PFSK-1 (cell line): ENCODE data around the gene BCAS1.

Experiments used
- FOXP2 ChIP-seq: optimal IDR thresholded peaks from 2 replicates; pipeline ENCODE3; 2011; ENCODE audit warnings: borderline replicate concordance, control low read depth, inconsistent platforms; ENCODE audit not compliant: insufficient read depth; ENCODE audit errors: extremely low read length, extremely low read depth
- POLR2AphosphoS5 ChIP-seq: IDR thresholded peaks from 2 replicates; pipeline ENCODE4 v1.6.1; 2012; ENCODE audit warnings: low read depth, mild to moderate bottlenecking, control low read depth, low read length, moderate library complexity
- SIN3A ChIP-seq: IDR thresholded peaks from 2 replicates; pipeline ENCODE4 v1.6.1; 2012; ENCODE audit warnings: mild to moderate bottlenecking, low read length, moderate library complexity, borderline replicate concordance; ENCODE audit not compliant: insufficient read depth
- TAF1 ChIP-seq: IDR thresholded peaks from 2 replicates; pipeline ENCODE4 v1.6.1; 2012; ENCODE audit warnings: low read length, control low read depth, borderline replicate concordance; ENCODE audit not compliant: insufficient read depth
- TF ChIP-seq, protein P1 (sequence below), 2 experiments: IDR thresholded peaks; 2 replicates each; pipeline versions ENCODE4 v1.6.1 to v1.8.0; 2011 to 2012; ENCODE audit warnings: low read depth in 2 of 2, low read length in 2 of 2, control low read depth in 1 of 2, inconsistent platforms in 1 of 2, mild to moderate bottlenecking in 1 of 2, moderate library complexity in 1 of 2; ENCODE audit not compliant: insufficient read depth in 1 of 2

The BCAS1 gene

DNA sequence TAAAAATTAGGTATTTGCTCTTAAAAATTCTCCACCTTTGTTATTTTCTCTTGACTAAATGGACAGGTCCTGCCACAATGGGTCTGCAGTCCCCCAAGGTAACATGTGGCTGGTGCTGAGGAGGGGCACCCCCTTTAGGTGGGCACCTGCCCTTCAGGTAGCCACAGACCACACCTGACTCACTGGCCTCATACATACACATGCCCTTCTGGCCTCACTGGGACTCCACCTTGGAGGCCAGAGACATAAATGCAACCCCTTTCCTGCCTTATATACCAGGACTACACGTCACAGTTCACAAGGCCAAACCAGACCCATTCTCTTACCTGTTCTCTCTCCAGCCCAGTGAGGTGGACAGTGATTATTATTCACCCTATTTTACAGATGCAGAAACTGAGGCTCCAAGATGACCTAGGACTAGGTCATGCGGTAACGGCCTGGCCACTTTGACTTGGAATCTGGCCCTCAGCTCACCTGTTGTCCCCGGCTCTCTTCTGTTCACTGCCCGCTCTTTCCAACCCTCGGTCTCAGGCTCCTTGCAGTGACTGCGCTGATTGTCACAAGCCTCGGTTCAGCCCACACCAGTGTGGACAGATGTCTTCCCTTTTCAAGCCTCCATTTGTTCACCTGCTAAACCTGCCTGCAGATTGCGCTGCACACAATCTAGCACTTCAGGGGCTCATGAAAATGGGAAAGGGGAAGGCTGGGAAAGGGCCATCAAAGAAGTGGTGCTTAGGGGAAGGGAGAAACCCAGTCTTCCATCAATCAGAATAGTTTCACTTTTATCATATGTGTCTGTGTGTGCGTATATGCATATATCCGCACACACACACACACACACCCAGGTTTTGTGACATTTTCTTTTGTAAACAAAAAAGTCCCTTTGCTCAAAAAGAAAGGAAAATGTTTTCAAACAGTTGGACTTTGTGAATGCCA, 121.7 kb downstream of the BCAS1 start:
- TF ChIP-seq FOXP2 = no peak
- TF ChIP-seq, protein P1, sequence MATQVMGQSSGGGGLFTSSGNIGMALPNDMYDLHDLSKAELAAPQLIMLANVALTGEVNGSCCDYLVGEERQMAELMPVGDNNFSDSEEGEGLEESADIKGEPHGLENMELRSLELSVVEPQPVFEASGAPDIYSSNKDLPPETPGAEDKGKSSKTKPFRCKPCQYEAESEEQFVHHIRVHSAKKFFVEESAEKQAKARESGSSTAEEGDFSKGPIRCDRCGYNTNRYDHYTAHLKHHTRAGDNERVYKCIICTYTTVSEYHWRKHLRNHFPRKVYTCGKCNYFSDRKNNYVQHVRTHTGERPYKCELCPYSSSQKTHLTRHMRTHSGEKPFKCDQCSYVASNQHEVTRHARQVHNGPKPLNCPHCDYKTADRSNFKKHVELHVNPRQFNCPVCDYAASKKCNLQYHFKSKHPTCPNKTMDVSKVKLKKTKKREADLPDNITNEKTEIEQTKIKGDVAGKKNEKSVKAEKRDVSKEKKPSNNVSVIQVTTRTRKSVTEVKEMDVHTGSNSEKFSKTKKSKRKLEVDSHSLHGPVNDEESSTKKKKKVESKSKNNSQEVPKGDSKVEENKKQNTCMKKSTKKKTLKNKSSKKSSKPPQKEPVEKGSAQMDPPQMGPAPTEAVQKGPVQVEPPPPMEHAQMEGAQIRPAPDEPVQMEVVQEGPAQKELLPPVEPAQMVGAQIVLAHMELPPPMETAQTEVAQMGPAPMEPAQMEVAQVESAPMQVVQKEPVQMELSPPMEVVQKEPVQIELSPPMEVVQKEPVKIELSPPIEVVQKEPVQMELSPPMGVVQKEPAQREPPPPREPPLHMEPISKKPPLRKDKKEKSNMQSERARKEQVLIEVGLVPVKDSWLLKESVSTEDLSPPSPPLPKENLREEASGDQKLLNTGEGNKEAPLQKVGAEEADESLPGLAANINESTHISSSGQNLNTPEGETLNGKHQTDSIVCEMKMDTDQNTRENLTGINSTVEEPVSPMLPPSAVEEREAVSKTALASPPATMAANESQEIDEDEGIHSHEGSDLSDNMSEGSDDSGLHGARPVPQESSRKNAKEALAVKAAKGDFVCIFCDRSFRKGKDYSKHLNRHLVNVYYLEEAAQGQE (IDR thresholded peaks at IDR 0.05; ENCODE audit: insufficient read depth in 1 of 2, low read depth in 2 of 2, low read length in 2 of 2) = no peak
- no peak for TF ChIP-seq POLR2AphosphoS5
- no peak for TF ChIP-seq SIN3A
- no peak for TF ChIP-seq TAF1

DNA sequence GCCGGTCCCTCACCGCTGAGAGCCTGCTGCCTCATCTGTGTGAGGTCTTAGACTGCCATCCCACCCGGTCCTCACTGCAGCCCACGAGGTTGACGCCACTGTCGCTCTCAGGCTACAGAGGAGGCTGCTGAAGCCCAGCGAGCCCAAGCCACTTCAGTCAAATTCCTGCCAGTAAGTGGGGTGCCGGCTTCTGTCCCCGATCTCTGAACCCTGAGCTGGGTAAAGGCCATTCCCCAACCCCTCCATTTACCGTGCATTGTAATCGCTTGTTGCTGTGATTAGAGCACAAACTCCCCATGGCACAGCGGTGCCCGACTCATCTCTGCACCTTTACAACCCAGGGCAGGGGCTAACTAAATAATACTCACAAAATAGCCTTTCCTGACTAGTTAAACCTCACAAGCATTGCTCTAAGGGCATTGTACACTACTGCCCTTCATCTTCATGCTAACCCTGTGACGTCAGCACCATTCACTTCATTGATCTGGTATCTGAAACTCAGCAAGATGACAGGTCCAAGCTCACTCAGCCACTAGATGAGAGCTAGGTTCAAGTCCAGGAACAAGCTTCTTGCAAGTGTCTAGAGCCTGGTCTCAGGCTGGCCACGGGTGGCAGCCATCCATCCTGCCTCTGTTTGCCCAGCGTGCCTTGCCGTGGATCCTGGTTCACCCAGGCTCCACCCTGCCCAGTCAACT, 122.7 kb downstream of the BCAS1 start:
- TF ChIP-seq, protein P1 (IDR thresholded peaks at IDR 0.05; ENCODE audit: insufficient read depth in 1 of 2, low read depth in 2 of 2, low read length in 2 of 2) = no peak
- TF ChIP-seq SIN3A (no peak), TAF1 (no peak), FOXP2 (no peak), POLR2AphosphoS5 (no peak)

DNA sequence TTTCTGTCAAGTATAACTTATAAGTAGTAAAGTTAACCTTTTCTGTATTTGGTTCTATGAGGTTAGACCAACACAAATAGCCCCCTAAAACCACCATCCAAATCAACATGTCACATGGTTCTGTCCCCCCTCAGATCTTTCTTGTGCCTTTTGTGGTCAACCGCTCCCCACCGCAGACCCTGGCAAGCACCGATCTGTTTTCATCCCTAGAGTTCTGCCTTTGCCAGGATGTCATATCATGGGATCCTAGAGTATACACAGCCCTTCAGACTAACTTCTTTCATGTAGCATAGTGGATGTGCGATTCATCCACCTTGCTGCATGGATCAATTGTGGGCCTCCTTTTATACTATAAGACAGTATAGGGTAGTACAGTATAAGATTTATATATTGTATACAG, 124.3 kb downstream of the BCAS1 start:
- TF ChIP-seq TAF1 (no peak), POLR2AphosphoS5 (no peak), FOXP2 (no peak), SIN3A (no peak)
- TF ChIP-seq, protein P1 (IDR thresholded peaks at IDR 0.05; ENCODE audit: insufficient read depth in 1 of 2, low read depth in 2 of 2, low read length in 2 of 2) = no peak

DNA sequence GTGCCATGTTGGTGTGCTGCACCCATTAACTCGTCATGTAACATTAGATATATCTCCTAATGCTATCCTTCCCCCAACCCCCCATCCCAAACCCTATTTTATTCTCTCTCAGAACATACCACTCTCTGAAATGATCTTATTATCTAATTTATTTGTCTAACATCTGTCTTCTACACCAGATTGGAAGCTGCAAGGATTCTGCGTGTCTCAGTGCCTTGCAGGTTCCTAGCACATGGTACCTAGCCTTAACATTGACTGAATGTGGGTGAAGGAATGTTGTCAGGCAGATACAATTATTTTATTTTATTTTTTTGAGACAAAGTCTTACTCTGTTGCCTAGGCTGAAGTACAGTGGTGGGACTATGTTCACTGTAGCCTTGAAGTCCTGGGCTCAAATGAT, 124.9 kb downstream of the BCAS1 start:
- TF ChIP-seq POLR2AphosphoS5 = no peak
- TF ChIP-seq SIN3A = no peak
- TF ChIP-seq, protein P1 (IDR thresholded peaks at IDR 0.05; ENCODE audit: insufficient read depth in 1 of 2, low read depth in 2 of 2, low read length in 2 of 2) = no peak
- no peak for TF ChIP-seq TAF1
- TF ChIP-seq FOXP2 = no peak
